Spleen (tissue), 7 donors: ENCODE measurements around the gene SLC47A1.

Source experiments
- POLR2A ChIP-seq, 3 donors: fragments of 450-650 bp; IDR thresholded peaks; one replicate each; pipeline ENCODE4 v1.5.1; 2017; ENCODE audit warnings: antibody characterized with exemption in 3 of 3, mild to moderate bottlenecking in 1 of 3
- TF ChIP-seq, protein P1 (sequence below), 11 experiments: fragments of 200-600 bp in 7 of 11; fragments of 450-650 bp in 4 of 11; sonication (generic) in 4 of 11; IDR thresholded peaks in 8 of 11; conservative IDR thresholded peaks in 3 of 11; 1 replicate in 7 of 11; 2 replicates in 4 of 11; pipeline versions ENCODE4 v1.4.0 to v1.8.0; 2016 to 2021; ENCODE audit warnings: antibody characterized with exemption in 11 of 11, inconsistent platforms in 4 of 11, mild to moderate bottlenecking in 1 of 11
- donor health status: DM: no; HTN: no; CAD: no; lungs with moderate emphysema.
- donor health status: DM: no; HTN: no; CAD: no.
- donor health status: DM: no; HTN: no; CAD: no.

DNA sequence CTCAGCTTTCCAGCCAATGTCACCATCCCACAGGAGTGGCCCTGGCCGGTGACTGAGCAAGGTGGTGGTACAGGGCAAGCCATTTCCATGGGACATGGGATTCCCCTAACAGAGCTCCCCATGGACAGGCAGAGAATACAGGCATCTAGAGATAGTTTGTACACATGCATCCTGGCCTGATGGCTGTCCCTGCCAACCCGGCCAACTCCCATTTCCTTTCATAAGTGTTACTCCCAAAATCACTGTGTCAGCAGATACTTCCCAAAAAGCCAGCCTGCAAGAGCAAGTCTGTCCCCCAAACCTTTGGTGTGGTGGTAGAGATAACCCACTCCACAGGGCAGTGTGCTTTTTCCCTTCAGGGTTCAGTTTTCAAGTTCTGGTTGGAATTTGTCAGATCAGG is 32.4 kb upstream of the SLC47A1 start:
- TF ChIP-seq, protein P1, sequence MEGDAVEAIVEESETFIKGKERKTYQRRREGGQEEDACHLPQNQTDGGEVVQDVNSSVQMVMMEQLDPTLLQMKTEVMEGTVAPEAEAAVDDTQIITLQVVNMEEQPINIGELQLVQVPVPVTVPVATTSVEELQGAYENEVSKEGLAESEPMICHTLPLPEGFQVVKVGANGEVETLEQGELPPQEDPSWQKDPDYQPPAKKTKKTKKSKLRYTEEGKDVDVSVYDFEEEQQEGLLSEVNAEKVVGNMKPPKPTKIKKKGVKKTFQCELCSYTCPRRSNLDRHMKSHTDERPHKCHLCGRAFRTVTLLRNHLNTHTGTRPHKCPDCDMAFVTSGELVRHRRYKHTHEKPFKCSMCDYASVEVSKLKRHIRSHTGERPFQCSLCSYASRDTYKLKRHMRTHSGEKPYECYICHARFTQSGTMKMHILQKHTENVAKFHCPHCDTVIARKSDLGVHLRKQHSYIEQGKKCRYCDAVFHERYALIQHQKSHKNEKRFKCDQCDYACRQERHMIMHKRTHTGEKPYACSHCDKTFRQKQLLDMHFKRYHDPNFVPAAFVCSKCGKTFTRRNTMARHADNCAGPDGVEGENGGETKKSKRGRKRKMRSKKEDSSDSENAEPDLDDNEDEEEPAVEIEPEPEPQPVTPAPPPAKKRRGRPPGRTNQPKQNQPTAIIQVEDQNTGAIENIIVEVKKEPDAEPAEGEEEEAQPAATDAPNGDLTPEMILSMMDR (IDR thresholded peaks at IDR 0.05 in 8 of 11, conservative IDR thresholded peaks at IDR 0.05 in 3 of 11), result no peak
- TF ChIP-seq POLR2A (IDR thresholded peaks at IDR 0.05), result no peak
